ENCODE results near the gene HOXD3.
A peak's percentile ranks its signal among the peaks of the same experiment; 100 is the strongest.

Gene HOXD3

DNA sequence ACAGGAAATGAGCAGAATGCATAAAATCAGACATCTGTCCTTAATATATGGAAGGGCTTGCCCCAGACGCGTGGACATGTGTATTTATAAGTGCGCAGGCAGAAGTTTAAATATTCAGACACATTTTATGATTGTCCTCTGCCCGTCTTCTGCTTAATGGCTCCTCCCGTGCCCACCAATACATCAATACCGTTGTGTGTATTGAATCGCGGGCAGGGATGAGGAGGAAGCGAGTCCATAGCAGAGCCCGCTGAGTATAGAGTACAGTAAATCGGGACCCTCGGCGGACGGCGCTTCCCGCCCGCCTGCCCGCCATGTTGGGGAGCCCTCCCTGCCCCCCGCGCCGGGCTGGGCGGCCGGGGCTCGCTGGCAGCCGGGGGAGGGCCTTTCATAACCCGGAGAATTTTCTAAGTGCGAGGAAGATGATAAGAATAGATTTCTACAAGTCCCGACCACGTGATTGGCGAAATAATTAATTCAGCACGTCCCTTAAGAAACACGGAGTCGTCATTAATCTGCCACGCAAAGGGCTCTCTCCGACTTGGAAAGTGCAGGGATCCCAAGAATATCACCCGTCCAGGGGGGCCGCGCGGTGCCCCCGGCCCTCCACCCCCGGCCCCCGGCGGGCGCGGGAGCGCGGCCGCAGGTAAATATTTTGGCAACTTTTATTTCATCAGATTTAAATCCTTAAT lies at the start of gene HOXD3:
HOXD3 (plus strand) TSS at position 501 of the 692 bp plus-strand sequence. CDS start 11,808 bp downstream, outside the sequence.
- Histone ChIP-seq H3K27ac (peak within 1 kb of the TSS; percentile 64; the same call in 1 of the 2 replicates), H3K9ac (ENCODE audit: insufficient read length) (peak within 1 kb of the TSS; percentile 79), H3K9me3 (ENCODE audit: low read depth, low read length) (no peaks in the 10 kb centered on the region), H3K4me3 (peak within 1 kb of the TSS; percentile 82), H3K36me3 (ENCODE audit: insufficient read depth, low read length) (peaks cover 12% of the 10 kb centered on the region; the same call in 1 of the 2 replicates)
- no peak for TF ChIP-seq FOXP2 (optimal IDR thresholded peaks at IDR 0.05; ENCODE audit: control extremely low read depth, extremely low read length, insufficient read depth)
- no peak for TF ChIP-seq EZH2 (IDR thresholded peaks at IDR 0.05)
- no peak for TF ChIP-seq POLR2AphosphoS5 (IDR thresholded peaks at IDR 0.05; ENCODE audit: borderline replicate concordance, low read depth, low read length)
- no peak for DNase-seq (ENCODE audit: low read depth, low spot score)

- peaks cover 40% of the 10 kb centered on the region for H3K36me3 ChIP-seq (ENCODE audit: insufficient read depth, low read length)
- no peak for TF ChIP-seq POLR2AphosphoS5 (IDR thresholded peaks at IDR 0.05; ENCODE audit: borderline replicate concordance, low read depth, low read length)
- TF ChIP-seq EZH2 (IDR thresholded peaks at IDR 0.05) = no peak
- no peak for TF ChIP-seq FOXP2 (optimal IDR thresholded peaks at IDR 0.05; ENCODE audit: control extremely low read depth, extremely low read length, insufficient read depth)
- H3K9ac ChIP-seq (ENCODE audit: insufficient read length) = peak overlapping the region; percentile 70
- H3K9me3 ChIP-seq (ENCODE audit: low read depth, low read length) = no peaks in the 10 kb centered on the region
- no peak overlapping the region for H3K27ac ChIP-seq
- peak overlapping the region; percentile 81 for H3K4me3 ChIP-seq
- no peak for DNase-seq (ENCODE audit: low read depth, low spot score)
Measured at GRCh38 chr2:176107731-176108181, 49.4 kb upstream of the HOXD3 start.

GRCh38 chr2:176109192-176109901 lies 47.8 kb upstream of the HOXD3 start:
- DNase-seq (ENCODE audit: low read depth, low spot score) = no peak
- no peaks in the 10 kb centered on the region for H3K9me3 ChIP-seq (ENCODE audit: low read depth, low read length)
- TF ChIP-seq EZH2 (IDR thresholded peaks at IDR 0.05) = no peak
- TF ChIP-seq POLR2AphosphoS5 (IDR thresholded peaks at IDR 0.05; ENCODE audit: borderline replicate concordance, low read depth, low read length) = no peak
- TF ChIP-seq FOXP2 (optimal IDR thresholded peaks at IDR 0.05; ENCODE audit: control extremely low read depth, extremely low read length, insufficient read depth) = no peak
- H3K27ac ChIP-seq = peak overlapping the region; percentile 46; the same call in 1 of the 2 replicates
- peak overlapping the region; percentile 81 for H3K4me3 ChIP-seq
- H3K36me3 ChIP-seq (ENCODE audit: insufficient read depth, low read length) = peaks cover 56% of the 10 kb centered on the region
- peak overlapping the region; percentile 55 for H3K9ac ChIP-seq (ENCODE audit: insufficient read length)

DNA sequence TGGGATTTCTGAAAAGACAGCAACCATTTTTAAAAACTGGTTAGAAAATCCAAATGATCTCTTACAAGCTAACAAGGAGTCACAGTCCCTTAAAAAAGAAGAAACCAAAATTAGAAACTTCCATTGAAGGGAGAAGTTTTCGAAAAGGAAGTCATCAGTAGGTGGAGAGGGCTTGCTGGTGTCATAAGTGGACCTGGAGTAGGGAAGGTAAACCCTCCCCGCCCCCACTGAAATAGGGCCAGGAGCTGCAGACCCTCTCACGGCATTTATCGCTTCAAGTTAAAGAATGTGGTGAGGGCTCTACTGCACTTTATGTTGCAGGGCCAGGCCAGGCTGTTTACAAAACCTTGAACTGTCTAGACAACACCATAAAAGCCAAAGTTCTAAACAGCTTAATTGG lies 47.2 kb upstream of the HOXD3 start:
- H3K9ac ChIP-seq (ENCODE audit: insufficient read length) = peak overlapping the region; percentile 55
- H3K4me3 ChIP-seq = peak overlapping the region; percentile 81
- H3K27ac ChIP-seq = peak overlapping the region; percentile 0; the same call in 1 of the 2 replicates
- H3K36me3 ChIP-seq (ENCODE audit: insufficient read depth, low read length) = peaks cover 62% of the 10 kb centered on the region
- no peak for DNase-seq (ENCODE audit: low read depth, low spot score)
- no peak for TF ChIP-seq FOXP2 (optimal IDR thresholded peaks at IDR 0.05; ENCODE audit: control extremely low read depth, extremely low read length, insufficient read depth)
- no peak for TF ChIP-seq EZH2 (IDR thresholded peaks at IDR 0.05)
- no peak for TF ChIP-seq POLR2AphosphoS5 (IDR thresholded peaks at IDR 0.05; ENCODE audit: borderline replicate concordance, low read depth, low read length)
- no peaks in the 10 kb centered on the region for H3K9me3 ChIP-seq (ENCODE audit: low read depth, low read length)

DNA sequence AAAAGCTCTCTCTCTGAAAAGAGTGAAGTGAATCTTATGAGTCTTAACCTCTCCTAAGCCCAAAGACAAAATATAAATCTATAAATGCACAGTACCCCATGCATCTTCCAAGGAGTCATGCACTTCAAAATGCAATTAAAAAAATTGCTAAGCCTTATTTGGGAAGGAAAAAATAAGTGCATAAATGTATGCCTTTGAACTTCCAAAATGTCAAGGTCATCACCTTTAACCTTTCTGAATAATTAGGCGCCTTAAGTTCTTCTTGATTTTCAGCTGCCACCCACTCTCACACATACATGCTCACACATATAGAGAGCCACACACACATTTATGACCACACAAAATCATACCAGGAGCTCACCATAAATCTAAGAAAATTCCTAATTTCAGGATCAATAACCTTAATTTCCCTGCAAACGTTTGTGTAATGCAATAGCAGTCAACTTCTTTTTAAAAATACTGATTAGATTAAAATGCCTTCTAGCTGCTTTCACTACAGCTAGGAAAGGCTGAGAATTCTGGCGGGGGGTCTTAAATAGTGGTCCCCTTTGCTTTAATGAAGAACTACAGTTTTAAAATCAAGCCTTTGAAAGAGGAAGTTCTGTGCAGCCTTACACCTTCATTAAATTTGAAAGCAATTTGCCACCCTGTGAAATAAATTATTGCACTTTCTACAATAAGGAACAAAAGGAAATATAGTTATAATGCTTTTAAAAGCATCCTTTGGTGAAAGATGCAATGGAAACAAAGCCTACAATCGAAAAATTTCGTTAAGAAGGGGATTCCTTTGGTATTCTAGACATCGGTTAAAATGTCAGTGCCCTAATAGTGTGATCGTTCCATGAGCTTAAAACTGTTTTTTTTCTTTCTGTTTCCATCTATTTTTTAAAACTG lies 46.4 kb upstream of the HOXD3 start:
- no peak overlapping the region for H3K9ac ChIP-seq (ENCODE audit: insufficient read length)
- TF ChIP-seq POLR2AphosphoS5 (IDR thresholded peaks at IDR 0.05; ENCODE audit: borderline replicate concordance, low read depth, low read length) (no peak), FOXP2 (optimal IDR thresholded peaks at IDR 0.05; ENCODE audit: control extremely low read depth, extremely low read length, insufficient read depth) (no peak), EZH2 (IDR thresholded peaks at IDR 0.05) (no peak)
- no peaks in the 10 kb centered on the region for H3K9me3 ChIP-seq (ENCODE audit: low read depth, low read length)
- peak overlapping the region; percentile 81 for H3K4me3 ChIP-seq
- H3K27ac ChIP-seq = peak overlapping the region; percentile 0; the same call in 1 of the 2 replicates
- no peak for DNase-seq (ENCODE audit: low read depth, low spot score)
- H3K36me3 ChIP-seq (ENCODE audit: insufficient read depth, low read length) = peaks cover 62% of the 10 kb centered on the region

GRCh38 chr2:176111309-176111663 lies 45.8 kb upstream of the HOXD3 start:
- DNase-seq (ENCODE audit: low read depth, low spot score) = no peak
- H3K36me3 ChIP-seq (ENCODE audit: insufficient read depth, low read length) = peaks cover 69% of the 10 kb centered on the region
- no peak overlapping the region for H3K9ac ChIP-seq (ENCODE audit: insufficient read length)
- no peaks in the 10 kb centered on the region for H3K9me3 ChIP-seq (ENCODE audit: low read depth, low read length)
- no peak overlapping the region for H3K27ac ChIP-seq
- TF ChIP-seq POLR2AphosphoS5 (IDR thresholded peaks at IDR 0.05; ENCODE audit: borderline replicate concordance, low read depth, low read length) (no peak), FOXP2 (optimal IDR thresholded peaks at IDR 0.05; ENCODE audit: control extremely low read depth, extremely low read length, insufficient read depth) (no peak), EZH2 (IDR thresholded peaks at IDR 0.05) (no peak)
- H3K4me3 ChIP-seq = no peak overlapping the region; the same call in 1 of the 2 replicates

DNA sequence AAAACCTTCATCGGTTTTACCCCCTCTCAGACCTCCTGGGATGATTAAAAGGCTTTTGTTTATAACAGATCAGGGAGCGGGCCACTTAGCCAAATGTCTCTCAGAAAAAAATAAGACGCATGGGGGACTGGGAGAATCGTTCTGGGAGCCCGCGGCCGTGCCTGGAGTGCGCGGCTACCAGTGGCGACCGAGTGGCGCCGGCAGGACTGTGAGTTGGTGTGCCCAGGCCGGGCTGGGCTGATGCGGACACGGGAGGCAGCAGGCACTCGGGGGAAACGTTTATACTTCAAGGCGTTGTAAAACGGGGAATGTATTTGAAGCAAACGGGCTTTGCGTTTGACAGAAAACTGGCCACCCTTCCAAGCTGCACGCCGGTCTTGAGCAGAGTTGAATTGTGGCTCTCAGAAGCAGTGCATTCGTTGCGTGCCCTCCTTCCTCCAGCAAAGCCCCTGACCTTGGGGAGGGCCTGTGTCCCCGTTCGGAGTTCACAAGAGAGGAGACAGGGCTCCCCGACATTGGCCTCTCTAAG lies 45.2 kb upstream of the HOXD3 start:
- H3K27ac ChIP-seq = no peak overlapping the region
- DNase-seq (ENCODE audit: low read depth, low spot score) = no peak
- no peak for TF ChIP-seq EZH2 (IDR thresholded peaks at IDR 0.05)
- no peak for TF ChIP-seq POLR2AphosphoS5 (IDR thresholded peaks at IDR 0.05; ENCODE audit: borderline replicate concordance, low read depth, low read length)
- TF ChIP-seq FOXP2 (optimal IDR thresholded peaks at IDR 0.05; ENCODE audit: control extremely low read depth, extremely low read length, insufficient read depth) = no peak

More for the DNA sequence above, 45.2 kb upstream of the HOXD3 start:
- H3K9me3 ChIP-seq (ENCODE audit: low read depth, low read length) = no peaks in the 10 kb centered on the region
- no peak overlapping the region for H3K9ac ChIP-seq (ENCODE audit: insufficient read length)
- peaks cover 75% of the 10 kb centered on the region for H3K36me3 ChIP-seq (ENCODE audit: insufficient read depth, low read length)
- H3K4me3 ChIP-seq = no peak overlapping the region
